Stimulated activated naive CD8-positive, alpha-beta T cell treated with anti-CD3 and anti-CD28 coated beads, Interleukin-15, Interleukin-2, amounts not matched to agents 100 ng/mL and 50 ng/mL, for 24 hours (primary cell): ENCODE results near the gene CEP104.

ENCODE experiments used
- H3K27ac Mint-ChIP-seq: one replicate; pipeline ENCODE4 v1.8.0; 2021; ENCODE audit warnings: mild to moderate bottlenecking, mixed read lengths
- H3K27me3 Mint-ChIP-seq: one replicate; pipeline ENCODE4 v1.8.0; 2021; ENCODE audit warnings: mixed read lengths
- H3K36me3 Mint-ChIP-seq: one replicate; pipeline ENCODE4 v1.8.0; 2021; ENCODE audit warnings: low read depth, mixed read lengths
- H3K4me1 Mint-ChIP-seq: one replicate; pipeline ENCODE4 v1.8.0; 2021; ENCODE audit warnings: low read depth, mixed read lengths
- H3K4me3 Mint-ChIP-seq: one replicate; pipeline ENCODE4 v1.8.0; 2021; ENCODE audit warnings: mild to moderate bottlenecking, mixed read lengths
- H3K9me3 Mint-ChIP-seq: one replicate; pipeline ENCODE4 v1.8.0; 2021; ENCODE audit warnings: mixed read lengths

CEP104 gene

GRCh38 chr1:3898994-3899753 lies 42.2 kb upstream of the CEP104 start:
- no peaks in the 10 kb centered on the region for H3K27me3 Mint-ChIP-seq
- H3K4me3 Mint-ChIP-seq, result peak overlapping the region; percentile 90
- peaks cover 51% of the 10 kb centered on the region for H3K4me1 Mint-ChIP-seq
- peaks cover 25% of the 10 kb centered on the region for H3K36me3 Mint-ChIP-seq
- peaks cover 4% of the 10 kb centered on the region for H3K9me3 Mint-ChIP-seq
- peak overlapping the region; percentile 76 for H3K27ac Mint-ChIP-seq

- H3K36me3 Mint-ChIP-seq, result peaks cover 28% of the 10 kb centered on the region
- no peaks in the 10 kb centered on the region for H3K27me3 Mint-ChIP-seq
- H3K9me3 Mint-ChIP-seq, result peaks cover 4% of the 10 kb centered on the region
- H3K27ac Mint-ChIP-seq, result no peak overlapping the region
- H3K4me1 Mint-ChIP-seq, result peaks cover 47% of the 10 kb centered on the region
- H3K4me3 Mint-ChIP-seq, result peak overlapping the region; percentile 90
These were observed 41.4 kb upstream of the CEP104 start for GRCh38 chr1:3898475-3898735.

DNA sequence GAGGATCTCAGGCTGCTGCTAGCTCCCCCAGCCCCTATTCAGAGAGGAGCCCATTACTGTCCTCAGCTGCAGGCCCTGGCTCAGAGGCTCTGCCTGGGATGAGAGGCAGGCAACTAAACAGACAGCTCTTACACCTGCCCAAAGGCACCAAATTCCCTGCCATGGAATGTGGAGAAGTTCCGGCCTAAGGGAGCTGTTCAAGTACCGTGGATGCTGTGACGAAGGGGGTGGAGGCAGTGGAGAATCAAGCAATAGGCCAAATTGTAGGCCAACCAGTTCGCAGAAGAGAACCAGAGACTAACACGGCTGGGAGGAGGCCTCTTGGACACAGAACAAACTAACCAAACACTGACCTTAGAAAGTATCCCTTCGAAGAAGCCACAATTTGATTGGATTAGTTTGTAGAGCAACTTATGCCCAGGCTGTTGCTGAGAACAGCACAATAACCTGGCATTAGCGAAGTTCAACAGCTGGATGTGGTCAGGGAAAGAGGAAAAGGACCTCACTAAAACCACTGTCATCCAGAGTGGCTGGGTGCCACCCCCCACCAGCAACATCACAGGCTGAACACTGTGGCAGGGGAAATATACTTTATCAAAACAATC lies 39.5 kb upstream of the CEP104 start:
- peaks cover 36% of the 10 kb centered on the region for H3K36me3 Mint-ChIP-seq
- peaks cover 4% of the 10 kb centered on the region for H3K9me3 Mint-ChIP-seq
- peaks cover 40% of the 10 kb centered on the region for H3K4me1 Mint-ChIP-seq
- H3K27ac Mint-ChIP-seq, result no peak overlapping the region
- no peaks in the 10 kb centered on the region for H3K27me3 Mint-ChIP-seq
- no peak overlapping the region for H3K4me3 Mint-ChIP-seq

- Mint-ChIP-seq H3K4me1 (peaks cover 44% of the 10 kb centered on the region), H3K36me3 (peaks cover 36% of the 10 kb centered on the region), H3K27me3 (no peaks in the 10 kb centered on the region), H3K27ac (no peak overlapping the region), H3K9me3 (peaks cover 4% of the 10 kb centered on the region), H3K4me3 (no peak overlapping the region)
These were observed 38.9 kb upstream of the CEP104 start for GRCh38 chr1:3895951-3896325.

GRCh38 chr1:3895279-3895950 lies 38.4 kb upstream of the CEP104 start:
- H3K27ac Mint-ChIP-seq, result no peak overlapping the region

DNA sequence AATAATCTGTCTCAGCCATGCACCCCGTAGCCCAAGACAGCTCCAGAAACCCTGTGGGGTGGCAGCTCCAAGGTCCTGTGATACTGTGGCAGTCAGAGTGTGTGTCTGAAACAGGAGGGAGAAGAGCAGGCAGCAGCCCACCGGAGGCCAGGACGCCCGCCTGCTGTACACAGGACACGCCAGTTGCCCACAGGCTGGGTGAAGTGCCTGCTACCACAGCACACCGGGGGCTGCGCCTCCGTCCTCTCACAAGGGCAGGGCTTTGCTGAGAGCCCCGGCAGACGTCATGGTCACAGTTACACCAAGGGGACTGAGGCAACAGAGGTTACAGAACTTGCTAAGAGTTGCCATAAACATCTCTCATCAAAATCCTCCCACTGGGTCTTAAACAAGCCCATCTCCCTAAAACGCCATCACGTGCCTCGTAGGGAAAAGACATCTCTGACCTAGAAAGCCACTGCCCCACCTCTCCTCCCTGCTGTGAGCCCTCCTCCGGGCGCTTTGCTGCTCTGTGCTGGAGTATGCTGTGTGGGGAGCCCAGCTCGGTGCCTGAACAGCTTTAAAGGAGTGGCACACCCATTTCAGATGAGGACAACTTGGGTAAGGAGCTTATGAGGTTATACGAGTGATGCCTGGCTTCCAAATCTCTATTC lies 37.7 kb upstream of the CEP104 start:
- H3K36me3 Mint-ChIP-seq, result peaks cover 48% of the 10 kb centered on the region
- no peak overlapping the region for H3K27ac Mint-ChIP-seq
- no peak overlapping the region for H3K4me3 Mint-ChIP-seq
- H3K4me1 Mint-ChIP-seq, result peaks cover 56% of the 10 kb centered on the region
- H3K27me3 Mint-ChIP-seq, result no peaks in the 10 kb centered on the region
- peaks cover 4% of the 10 kb centered on the region for H3K9me3 Mint-ChIP-seq

More at GRCh38 chr1:3895279-3895950, 38.4 kb upstream of the CEP104 start:
- no peak overlapping the region for H3K4me3 Mint-ChIP-seq
- H3K36me3 Mint-ChIP-seq, result peaks cover 42% of the 10 kb centered on the region
- H3K27me3 Mint-ChIP-seq, result no peaks in the 10 kb centered on the region
- H3K9me3 Mint-ChIP-seq, result peaks cover 4% of the 10 kb centered on the region
- H3K4me1 Mint-ChIP-seq, result peaks cover 50% of the 10 kb centered on the region

DNA sequence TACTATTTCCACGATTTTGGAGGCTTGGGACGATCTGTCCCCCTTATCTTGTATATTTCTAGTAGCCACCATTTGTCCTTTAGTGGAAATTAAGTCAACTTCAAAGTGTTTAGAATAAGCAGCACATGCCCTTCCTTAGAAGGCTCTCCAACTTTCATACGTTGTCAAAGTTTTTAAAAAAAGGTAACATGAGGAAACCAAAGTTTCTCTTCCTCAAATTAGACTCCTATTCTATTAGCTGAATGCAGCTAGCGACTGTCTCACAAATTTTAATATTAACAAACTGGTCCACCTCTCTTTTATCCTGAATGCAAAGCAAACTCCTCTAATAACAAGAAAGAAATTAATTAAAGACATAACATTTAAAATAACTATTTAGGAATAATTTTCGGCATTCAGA lies 36.2 kb upstream of the CEP104 start:
- Mint-ChIP-seq H3K36me3 (peaks cover 53% of the 10 kb centered on the region), H3K27ac (no peak overlapping the region), H3K4me3 (no peak overlapping the region), H3K27me3 (no peaks in the 10 kb centered on the region), H3K4me1 (peaks cover 46% of the 10 kb centered on the region), H3K9me3 (peaks cover 4% of the 10 kb centered on the region)

GRCh38 chr1:3892748-3893147 lies 35.7 kb upstream of the CEP104 start:
- no peak overlapping the region for H3K4me3 Mint-ChIP-seq
- no peaks in the 10 kb centered on the region for H3K27me3 Mint-ChIP-seq
- H3K36me3 Mint-ChIP-seq, result peaks cover 53% of the 10 kb centered on the region
- H3K9me3 Mint-ChIP-seq, result peaks cover 4% of the 10 kb centered on the region
- peaks cover 41% of the 10 kb centered on the region for H3K4me1 Mint-ChIP-seq
- H3K27ac Mint-ChIP-seq, result no peak overlapping the region

- H3K27me3 Mint-ChIP-seq, result no peaks in the 10 kb centered on the region
- H3K4me3 Mint-ChIP-seq, result no peak overlapping the region
- H3K4me1 Mint-ChIP-seq, result peaks cover 32% of the 10 kb centered on the region
- H3K36me3 Mint-ChIP-seq, result peaks cover 48% of the 10 kb centered on the region
- no peak overlapping the region for H3K27ac Mint-ChIP-seq
- H3K9me3 Mint-ChIP-seq, result no peaks in the 10 kb centered on the region
These were observed 34.4 kb upstream of the CEP104 start for GRCh38 chr1:3891329-3891865.

DNA sequence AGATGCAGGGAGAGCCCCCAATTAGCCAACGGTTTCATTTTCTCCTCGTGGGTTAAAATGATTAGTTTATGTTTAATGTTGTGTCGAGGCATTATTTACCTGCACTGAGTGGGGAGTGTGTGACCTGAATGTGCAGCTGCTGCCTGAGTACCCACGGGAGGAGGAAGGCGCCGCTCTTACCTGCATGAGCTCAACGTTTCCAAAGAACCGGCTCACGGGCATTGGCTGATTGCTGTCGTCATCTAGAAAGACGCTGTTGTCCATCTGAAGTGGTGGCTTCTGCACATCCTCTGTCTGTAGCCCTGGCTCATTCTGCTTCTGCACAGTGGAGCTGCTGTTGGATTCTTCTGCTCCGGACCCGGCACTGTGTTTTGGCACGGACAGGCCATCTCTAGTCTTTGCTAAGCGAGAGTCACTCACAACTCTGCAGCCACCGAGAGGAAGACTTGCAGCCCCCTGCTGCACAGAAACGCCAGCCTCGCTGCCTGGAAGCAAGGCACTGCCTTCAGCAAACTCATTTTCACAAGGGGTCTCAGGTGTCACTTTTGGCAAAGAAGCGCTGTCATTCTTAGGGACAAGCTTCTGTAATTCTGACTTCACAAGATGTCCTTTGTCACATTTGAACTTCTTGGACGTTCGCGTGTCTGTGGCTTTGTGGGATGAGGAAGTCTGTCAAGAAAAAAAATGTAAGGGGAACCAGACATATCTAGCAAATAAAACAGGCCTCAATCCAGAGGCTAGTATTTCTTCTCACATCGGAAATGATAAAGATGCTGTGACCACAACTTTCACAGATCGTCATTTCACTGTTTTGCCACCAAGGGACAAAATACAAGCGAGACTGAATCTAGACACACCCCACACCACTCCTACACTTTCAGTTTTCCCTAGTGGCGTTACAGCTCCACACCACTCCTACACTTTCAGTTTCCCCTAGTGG lies 33.6 kb upstream of the CEP104 start:
- Mint-ChIP-seq H3K36me3 (peaks cover 43% of the 10 kb centered on the region), H3K27me3 (no peaks in the 10 kb centered on the region), H3K4me3 (peak overlapping the region; percentile 30), H3K4me1 (peaks cover 30% of the 10 kb centered on the region), H3K27ac (peak overlapping the region; percentile 75), H3K9me3 (no peaks in the 10 kb centered on the region)

GRCh38 chr1:3889936-3890335 lies 32.9 kb upstream of the CEP104 start:
- H3K36me3 Mint-ChIP-seq, result peaks cover 45% of the 10 kb centered on the region
- H3K4me3 Mint-ChIP-seq, result peak overlapping the region; percentile 4
- peak overlapping the region; percentile 59 for H3K27ac Mint-ChIP-seq
- H3K27me3 Mint-ChIP-seq, result no peaks in the 10 kb centered on the region
- H3K4me1 Mint-ChIP-seq, result peaks cover 30% of the 10 kb centered on the region
- no peaks in the 10 kb centered on the region for H3K9me3 Mint-ChIP-seq

- Mint-ChIP-seq H3K4me3 (no peak overlapping the region), H3K36me3 (peaks cover 53% of the 10 kb centered on the region), H3K4me1 (peaks cover 30% of the 10 kb centered on the region), H3K27me3 (no peaks in the 10 kb centered on the region), H3K9me3 (no peaks in the 10 kb centered on the region), H3K27ac (no peak overlapping the region)
These were observed 31.3 kb upstream of the CEP104 start for GRCh38 chr1:3888301-3888700.

DNA sequence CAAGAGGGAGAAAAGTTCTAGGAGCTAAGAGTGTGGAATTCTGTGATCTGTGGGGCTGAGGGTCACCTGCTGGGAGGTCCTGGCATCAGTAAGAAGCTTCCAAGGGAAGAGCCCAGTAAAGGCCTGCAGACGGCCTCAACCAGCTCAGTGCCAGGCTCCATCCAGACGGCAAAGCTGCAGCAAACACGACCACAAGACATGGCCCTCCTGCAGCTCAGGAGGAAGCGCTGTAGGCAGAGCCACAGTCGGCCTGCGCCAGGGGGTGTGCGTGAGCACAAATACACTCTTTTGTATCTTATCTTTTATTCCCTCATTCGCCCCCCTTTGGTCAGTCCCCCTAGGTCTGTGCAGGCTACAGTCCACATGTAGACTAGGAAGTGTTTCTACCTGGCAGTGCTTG lies 29.7 kb upstream of the CEP104 start:
- Mint-ChIP-seq H3K9me3 (no peaks in the 10 kb centered on the region), H3K27me3 (no peaks in the 10 kb centered on the region), H3K27ac (peak overlapping the region; percentile 29), H3K36me3 (peaks cover 48% of the 10 kb centered on the region), H3K4me3 (no peak overlapping the region), H3K4me1 (peaks cover 21% of the 10 kb centered on the region)

GRCh38 chr1:3886106-3886670 lies 29.2 kb upstream of the CEP104 start:
- peaks cover 48% of the 10 kb centered on the region for H3K36me3 Mint-ChIP-seq
- H3K27me3 Mint-ChIP-seq, result no peaks in the 10 kb centered on the region
- H3K9me3 Mint-ChIP-seq, result no peaks in the 10 kb centered on the region
- H3K27ac Mint-ChIP-seq, result peak overlapping the region; percentile 29
- peaks cover 20% of the 10 kb centered on the region for H3K4me1 Mint-ChIP-seq
- H3K4me3 Mint-ChIP-seq, result no peak overlapping the region
